ENCODE results near the gene TBC1D22A. TPM values are rescaled to one million over a fixed set of nuclear protein-coding genes. Genes with fewer than 3 reads are reported as not detected.

Gene TBC1D22A
- total RNA-seq, 1 experiment from 2014 or later = 8.2 TPM

GRCh38 chr22:46742576-46743221 lies 19.8 kb upstream of the TBC1D22A start:
- Histone ChIP-seq H3K27me3 (ENCODE audit: control insufficient read depth, insufficient read depth, low read length) (no peaks in the 10 kb centered on the region), H3K4me3 (ENCODE audit: insufficient read depth, low read depth, low read length) (no peak overlapping the region), H3K36me3 (replicated peaks; ENCODE audit: control insufficient read depth, insufficient read depth, low read length) (no peaks in the 10 kb centered on the region)
- DNase-seq = no peak

GRCh38 chr22:46744581-46744980 lies 17.9 kb upstream of the TBC1D22A start:
- Histone ChIP-seq H3K4me3 (ENCODE audit: insufficient read depth, low read depth, low read length) (no peak overlapping the region), H3K27me3 (ENCODE audit: control insufficient read depth, insufficient read depth, low read length) (no peaks in the 10 kb centered on the region), H3K36me3 (replicated peaks; ENCODE audit: control insufficient read depth, insufficient read depth, low read length) (no peaks in the 10 kb centered on the region)
- no peak for DNase-seq

- no peaks in the 10 kb centered on the region for H3K36me3 ChIP-seq (replicated peaks; ENCODE audit: control insufficient read depth, insufficient read depth, low read length)
- no peak overlapping the region for H3K4me3 ChIP-seq (ENCODE audit: insufficient read depth, low read depth, low read length)
- H3K27me3 ChIP-seq (ENCODE audit: control insufficient read depth, insufficient read depth, low read length) = no peaks in the 10 kb centered on the region
- no peak for DNase-seq
Measured at GRCh38 chr22:46746192-46746591, 16.3 kb upstream of the TBC1D22A start.

GRCh38 chr22:46746620-46747019 lies 15.8 kb upstream of the TBC1D22A start:
- DNase-seq = no peak
- H3K4me3 ChIP-seq (ENCODE audit: insufficient read depth, low read depth, low read length) = no peak overlapping the region
- no peaks in the 10 kb centered on the region for H3K27me3 ChIP-seq (ENCODE audit: control insufficient read depth, insufficient read depth, low read length)
- H3K36me3 ChIP-seq (replicated peaks; ENCODE audit: control insufficient read depth, insufficient read depth, low read length) = no peaks in the 10 kb centered on the region

GRCh38 chr22:46747646-46748045 lies 14.8 kb upstream of the TBC1D22A start:
- H3K36me3 ChIP-seq (replicated peaks; ENCODE audit: control insufficient read depth, insufficient read depth, low read length) = no peaks in the 10 kb centered on the region
- no peaks in the 10 kb centered on the region for H3K27me3 ChIP-seq (ENCODE audit: control insufficient read depth, insufficient read depth, low read length)
- no peak for DNase-seq
- H3K4me3 ChIP-seq (ENCODE audit: insufficient read depth, low read depth, low read length) = no peak overlapping the region

GRCh38 chr22:46748206-46748907 lies 14.1 kb upstream of the TBC1D22A start:
- no peaks in the 10 kb centered on the region for H3K27me3 ChIP-seq (ENCODE audit: control insufficient read depth, insufficient read depth, low read length)
- no peaks in the 10 kb centered on the region for H3K36me3 ChIP-seq (replicated peaks; ENCODE audit: control insufficient read depth, insufficient read depth, low read length)
- no peak for DNase-seq
- H3K4me3 ChIP-seq (ENCODE audit: insufficient read depth, low read depth, low read length) = no peak overlapping the region

- no peak for DNase-seq
- no peak overlapping the region for H3K4me3 ChIP-seq (ENCODE audit: insufficient read depth, low read depth, low read length)
- H3K36me3 ChIP-seq (replicated peaks; ENCODE audit: control insufficient read depth, insufficient read depth, low read length) = no peaks in the 10 kb centered on the region
- H3K27me3 ChIP-seq (ENCODE audit: control insufficient read depth, insufficient read depth, low read length) = no peaks in the 10 kb centered on the region
Measured at GRCh38 chr22:46748908-46749675, 13.4 kb upstream of the TBC1D22A start.

- H3K27me3 ChIP-seq (ENCODE audit: control insufficient read depth, insufficient read depth, low read length) = no peaks in the 10 kb centered on the region
- no peak overlapping the region for H3K4me3 ChIP-seq (ENCODE audit: insufficient read depth, low read depth, low read length)
- no peaks in the 10 kb centered on the region for H3K36me3 ChIP-seq (replicated peaks; ENCODE audit: control insufficient read depth, insufficient read depth, low read length)
- no peak for DNase-seq
Measured at GRCh38 chr22:46749682-46750529, 12.5 kb upstream of the TBC1D22A start.

- H3K36me3 ChIP-seq (replicated peaks; ENCODE audit: control insufficient read depth, insufficient read depth, low read length) = no peaks in the 10 kb centered on the region
- no peak overlapping the region for H3K4me3 ChIP-seq (ENCODE audit: insufficient read depth, low read depth, low read length)
- H3K27me3 ChIP-seq (ENCODE audit: control insufficient read depth, insufficient read depth, low read length) = no peaks in the 10 kb centered on the region
- DNase-seq = no peak
Measured at GRCh38 chr22:46750530-46750800, 12.0 kb upstream of the TBC1D22A start.

GRCh38 chr22:46750863-46751443 lies 11.5 kb upstream of the TBC1D22A start:
- Histone ChIP-seq H3K4me3 (ENCODE audit: insufficient read depth, low read depth, low read length) (no peak overlapping the region), H3K27me3 (ENCODE audit: control insufficient read depth, insufficient read depth, low read length) (no peaks in the 10 kb centered on the region), H3K36me3 (replicated peaks; ENCODE audit: control insufficient read depth, insufficient read depth, low read length) (no peaks in the 10 kb centered on the region)
- no peak for DNase-seq

GRCh38 chr22:46752286-46752987 lies 10.0 kb upstream of the TBC1D22A start:
- no peaks in the 10 kb centered on the region for H3K27me3 ChIP-seq (ENCODE audit: control insufficient read depth, insufficient read depth, low read length)
- peak; percentile 32 for DNase-seq
- H3K36me3 ChIP-seq (replicated peaks; ENCODE audit: control insufficient read depth, insufficient read depth, low read length) = no peaks in the 10 kb centered on the region
- no peak overlapping the region for H3K4me3 ChIP-seq (ENCODE audit: insufficient read depth, low read depth, low read length)

- no peaks in the 10 kb centered on the region for H3K36me3 ChIP-seq (replicated peaks; ENCODE audit: control insufficient read depth, insufficient read depth, low read length)
- DNase-seq = no peak
- no peaks in the 10 kb centered on the region for H3K27me3 ChIP-seq (ENCODE audit: control insufficient read depth, insufficient read depth, low read length)
- H3K4me3 ChIP-seq (ENCODE audit: insufficient read depth, low read depth, low read length) = no peak overlapping the region
Measured at GRCh38 chr22:46752988-46753310, 9.5 kb upstream of the TBC1D22A start.

GRCh38 chr22:46753360-46753759 lies 9.1 kb upstream of the TBC1D22A start:
- no peak overlapping the region for H3K4me3 ChIP-seq (ENCODE audit: insufficient read depth, low read depth, low read length)
- no peak for DNase-seq

GRCh38 chr22:46753761-46754109 lies 8.7 kb upstream of the TBC1D22A start:
- Histone ChIP-seq H3K4me3 (ENCODE audit: insufficient read depth, low read depth, low read length) (no peak overlapping the region), H3K36me3 (replicated peaks; ENCODE audit: control insufficient read depth, insufficient read depth, low read length) (no peaks in the 10 kb centered on the region), H3K27me3 (ENCODE audit: control insufficient read depth, insufficient read depth, low read length) (no peaks in the 10 kb centered on the region)
- no peak for DNase-seq

More at GRCh38 chr22:46753360-46753759, 9.1 kb upstream of the TBC1D22A start:
- H3K36me3 ChIP-seq (replicated peaks; ENCODE audit: control insufficient read depth, insufficient read depth, low read length) = no peaks in the 10 kb centered on the region
- H3K27me3 ChIP-seq (ENCODE audit: control insufficient read depth, insufficient read depth, low read length) = no peaks in the 10 kb centered on the region
